K562 (cell line): ENCODE results near the gene PITPNM1. TPM values are rescaled to one million over a fixed set of nuclear protein-coding genes. Genes with fewer than 3 reads are reported as not detected.

ENCODE experiments used
- CBFA2T2 ChIP-seq: fragments of 450-650 bp; conservative IDR thresholded peaks from 2 replicates; pipeline ENCODE4 v1.6.1; 2017; ENCODE audit warnings: mild to moderate bottlenecking
- CTBP1 ChIP-seq: fragments of 450-650 bp; IDR thresholded peaks from 2 replicates; pipeline ENCODE4 v1.6.1; 2016; ENCODE audit warnings: borderline replicate concordance
- CTCF ChIP-seq, 3 experiments: IDR thresholded peaks in 2 of 3; conservative IDR thresholded peaks in 1 of 3; 2 replicates each; pipeline ENCODE4 v1.5.1; 2011 to 2012; ENCODE audit warnings: low read length in 3 of 3, mild to moderate bottlenecking in 3 of 3, control low read depth in 2 of 3, improper control_type of control experiment in 1 of 3, inconsistent platforms in 1 of 3, low read depth in 1 of 3, mixed read lengths in 1 of 3, moderate library complexity in 1 of 3; ENCODE audit not compliant: insufficient read depth in 2 of 3
- KDM1A ChIP-seq, 2 experiments: fragments of 450-650 bp; IDR thresholded peaks; 2 replicates each; pipeline ENCODE4 v1.6.1; 2016; ENCODE audit warnings: mild to moderate bottlenecking in 2 of 2
- KDM2B ChIP-seq: fragments of 250-450 bp; sonication (Bioruptor Pico); IDR thresholded peaks from 2 replicates; pipeline ENCODE4 v1.8.0; 2021; ENCODE audit warnings: mild to moderate bottlenecking, moderate library complexity
- MEF2D ChIP-seq: conservative IDR thresholded peaks from 2 replicates; pipeline ENCODE4 v1.6.1; 2016; ENCODE audit warnings: low read depth, missing genetic modification characterization, missing compliant biosample characterization
- MEIS2 ChIP-seq: fragments of 450-650 bp; IDR thresholded peaks from 2 replicates; pipeline ENCODE4 v1.6.1; 2014; ENCODE audit warnings: mild to moderate bottlenecking; ENCODE audit not compliant: partially characterized antibody
- NFIC ChIP-seq: fragments of 450-650 bp; IDR thresholded peaks from 2 replicates; pipeline ENCODE4 v1.6.1; 2017; ENCODE audit warnings: mild to moderate bottlenecking, inconsistent platforms
- PBX2 ChIP-seq, 2 experiments: IDR thresholded peaks in 1 of 2; conservative IDR thresholded peaks in 1 of 2; 2 replicates each; pipeline ENCODE4 v1.6.1; 2016; ENCODE audit warnings: low read depth in 2 of 2, mild to moderate bottlenecking in 1 of 2, missing compliant biosample characterization in 1 of 2, missing genetic modification characterization in 1 of 2, moderate library complexity in 1 of 2
- PHF8 ChIP-seq: fragments of 200-600 bp; sonication (generic); IDR thresholded peaks from 2 replicates; pipeline ENCODE4 v1.6.1; 2012; ENCODE audit warnings: mixed run types, mild to moderate bottlenecking, inconsistent platforms, low read length, moderate library complexity, borderline replicate concordance
- RAD51 ChIP-seq: fragments of 450-650 bp; IDR thresholded peaks from 2 replicates; pipeline ENCODE4 v1.7.1; 2016; ENCODE audit warnings: low read depth, mild to moderate bottlenecking, borderline replicate concordance
- RCOR1 ChIP-seq, 2 experiments: IDR thresholded peaks; 2 replicates each; pipeline ENCODE4 v1.6.1; 2012; ENCODE audit warnings: low read depth in 2 of 2, low read length in 2 of 2, borderline replicate concordance in 1 of 2, improper control_type of control experiment in 1 of 2
- TCF3 ChIP-seq: sonication (generic); formaldehyde crosslinking; IDR thresholded peaks from 2 replicates; pipeline ENCODE4 v1.4.0; 2020; ENCODE audit warnings: mild to moderate bottlenecking, missing genetic modification reagents
- TCFL5 ChIP-seq: fragments of 250-450 bp; sonication (Bioruptor Pico); conservative IDR thresholded peaks from 2 replicates; pipeline ENCODE4 v1.6.1; 2021; ENCODE audit warnings: mild to moderate bottlenecking, moderate library complexity, matching md5 sums
- TEAD4 ChIP-seq, 2 experiments: sonication (generic) in 1 of 2; formaldehyde crosslinking in 1 of 2; IDR thresholded peaks; 2 replicates each; pipeline versions ENCODE4 v1.6.1 to v1.8.0; 2012 to 2022; ENCODE audit warnings: borderline replicate concordance in 1 of 2, inconsistent platforms in 1 of 2, low read length in 1 of 2, mild to moderate bottlenecking in 1 of 2, missing genetic modification reagents in 1 of 2
- ZFX ChIP-seq: sonication (generic); formaldehyde crosslinking; IDR thresholded peaks from 2 replicates; pipeline ENCODE4 v1.8.0; 2022; ENCODE audit warnings: mild to moderate bottlenecking, missing genetic modification reagents, moderate library complexity
- ZNF41 ChIP-seq: fragments of 250-450 bp; sonication (Bioruptor Pico); conservative IDR thresholded peaks from 2 replicates; pipeline ENCODE4 v1.4.0; 2020; ENCODE audit warnings: mild to moderate bottlenecking
- polyA plus RNA-seq, 8 experiments: library from polyadenylated mRNA; depleted of rRNA in 4 of 8; stranded (reverse) in 5 of 8; unstranded in 3 of 8; fragments of >200 nt; fragmentation: Nextera tagmentation in 2 of 8; fragmentation: Illumina TruSeq in 1 of 8; extraction: Ambion mirVana in 2 of 8; extraction: Trizol in 1 of 8; gene quantifications; 2 replicates each; pipeline versions ENCODE4 v1.2.1 to v1.2.3, GENCODE V29; 2011 to 2014; ENCODE audit warnings: inconsistent platforms in 1 of 8, missing spikeins in 1 of 8
- total RNA-seq, 7 experiments: library from RNA; depleted of rRNA in 6 of 7; stranded (reverse); fragments of >200 nt in 6 of 7; fragmentation: Illumina TruSeq in 2 of 7; extraction: Trizol in 2 of 7; gene quantifications; 2 replicates each; pipeline versions ENCODE4 v1.2.1 to v1.2.3, GENCODE V29; 2011 to 2021; ENCODE audit warnings: low replicate concordance in 1 of 7
- TF ChIP-seq, protein P1 (sequence below): sonication (generic); formaldehyde crosslinking; IDR thresholded peaks from 2 replicates; pipeline ENCODE4 v1.9.0; 2022; ENCODE audit warnings: mild to moderate bottlenecking, missing genetic modification reagents
- TF ChIP-seq, protein P2 (sequence below): fragments of 250-450 bp; sonication (Bioruptor Pico); IDR thresholded peaks from 2 replicates; pipeline ENCODE4 v1.8.0; 2021; ENCODE audit warnings: borderline replicate concordance, mild to moderate bottlenecking, moderate library complexity; ENCODE audit not compliant: poor library complexity, severe bottlenecking
- TF ChIP-seq, protein P3 (sequence below): fragments of 250-450 bp; sonication (Bioruptor Pico); IDR thresholded peaks from 2 replicates; pipeline ENCODE4 v1.8.0; 2021; ENCODE audit warnings: moderate library complexity, mild to moderate bottlenecking, inconsistent platforms
- TF ChIP-seq, protein P4 (sequence below): sonication (generic); formaldehyde crosslinking; IDR thresholded peaks from 2 replicates; pipeline ENCODE4 v1.5.0; 2020; ENCODE audit warnings: missing genetic modification reagents

PITPNM1 gene
- total and polyA plus RNA-seq, 9 of the 15 experiments (the other 6 are each of a cell fraction or from before 2014, with no cell fraction given) = 0.11 to 53.7 (median 16.0) TPM

DNA sequence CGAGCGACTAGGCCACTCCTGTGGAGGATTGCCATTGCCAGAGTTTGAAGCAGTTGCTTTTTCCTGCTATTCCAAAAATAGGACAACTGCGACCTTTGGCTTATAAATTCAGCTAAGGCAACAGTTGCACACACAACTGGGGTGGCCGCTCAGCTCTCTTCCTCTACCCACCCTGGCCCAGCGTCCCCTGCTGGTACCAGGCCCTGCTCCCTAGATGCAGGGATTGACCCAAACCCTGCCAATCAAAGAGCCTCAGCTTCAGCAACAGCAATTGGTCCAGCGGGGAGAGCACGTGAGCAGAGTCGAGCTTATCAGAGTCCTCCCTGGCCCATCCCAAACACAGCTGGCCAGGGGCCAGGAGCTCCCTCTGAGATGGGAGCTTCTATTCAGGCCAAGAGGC, 40.1 kb upstream of the PITPNM1 start (continued):
- TF ChIP-seq MEF2D (tag) (0 out of 2 replicates have a peak, but pooled peaks have one; percentile 20), TCFL5 (CRISPR knock-in tag) (no peak), PHF8 (no peak), CBFA2T2 (0 out of 2 replicates have a peak, but pooled peaks have one; percentile 18), PBX2 (CRISPR knock-in tag; IDR thresholded peaks at IDR 0.05; ENCODE audit: low read depth) (peak; percentile 53; the same call in 1 of the 2 replicates), PBX2 (tag; conservative IDR thresholded peaks at IDR 0.05; ENCODE audit: low read depth) (peak; percentile 71), RAD51 (peak; percentile 87), TEAD4 (IDR thresholded peaks at IDR 0.05; ENCODE audit: low read length) (no peak), TEAD4 (CRISPR knock-in tag; IDR thresholded peaks at IDR 0.05; ENCODE audit: borderline replicate concordance) (no peak), CTCF (IDR thresholded peaks at IDR 0.05 in 2 of 3, conservative IDR thresholded peaks at IDR 0.05 in 1 of 3; ENCODE audit: insufficient read depth in 2 of 3, low read depth in 1 of 3, low read length in 3 of 3) (peak; percentile 40 to 46 (median 43)), CTBP1 (peak; percentile 63; the same call in 1 of the 2 replicates), KDM1A (IDR thresholded peaks at IDR 0.05) (peak; percentile 30 to 40; a peak in 2 of 4 replicates), MEIS2 (peak; percentile 64), ZNF41 (CRISPR knock-in tag) (no peak), TCF3 (CRISPR knock-in tag) (no peak), RCOR1 (IDR thresholded peaks at IDR 0.05; ENCODE audit: borderline replicate concordance in 1 of 2, low read depth in 2 of 2, low read length in 2 of 2) (peak in 1 of 2 experiments; percentile 74; a peak in 2 of 4 replicates), ZFX (no peak), KDM2B (CRISPR knock-in tag) (no peak), NFIC (peak; percentile 96)
- TF ChIP-seq, protein P1, sequence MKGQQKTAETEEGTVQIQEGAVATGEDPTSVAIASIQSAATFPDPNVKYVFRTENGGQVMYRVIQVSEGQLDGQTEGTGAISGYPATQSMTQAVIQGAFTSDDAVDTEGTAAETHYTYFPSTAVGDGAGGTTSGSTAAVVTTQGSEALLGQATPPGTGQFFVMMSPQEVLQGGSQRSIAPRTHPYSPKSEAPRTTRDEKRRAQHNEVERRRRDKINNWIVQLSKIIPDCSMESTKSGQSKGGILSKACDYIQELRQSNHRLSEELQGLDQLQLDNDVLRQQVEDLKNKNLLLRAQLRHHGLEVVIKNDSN (CRISPR knock-in tag) = peak; percentile 94
- TF ChIP-seq, protein P2, sequence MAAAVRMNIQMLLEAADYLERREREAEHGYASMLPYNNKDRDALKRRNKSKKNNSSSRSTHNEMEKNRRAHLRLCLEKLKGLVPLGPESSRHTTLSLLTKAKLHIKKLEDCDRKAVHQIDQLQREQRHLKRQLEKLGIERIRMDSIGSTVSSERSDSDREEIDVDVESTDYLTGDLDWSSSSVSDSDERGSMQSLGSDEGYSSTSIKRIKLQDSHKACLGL (CRISPR knock-in tag) = no peak
- TF ChIP-seq, protein P3, sequence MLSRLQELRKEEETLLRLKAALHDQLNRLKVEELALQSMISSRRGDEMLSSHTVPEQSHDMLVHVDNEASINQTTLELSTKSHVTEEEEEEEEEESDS (CRISPR knock-in tag) = no peak
- TF ChIP-seq, protein P4, sequence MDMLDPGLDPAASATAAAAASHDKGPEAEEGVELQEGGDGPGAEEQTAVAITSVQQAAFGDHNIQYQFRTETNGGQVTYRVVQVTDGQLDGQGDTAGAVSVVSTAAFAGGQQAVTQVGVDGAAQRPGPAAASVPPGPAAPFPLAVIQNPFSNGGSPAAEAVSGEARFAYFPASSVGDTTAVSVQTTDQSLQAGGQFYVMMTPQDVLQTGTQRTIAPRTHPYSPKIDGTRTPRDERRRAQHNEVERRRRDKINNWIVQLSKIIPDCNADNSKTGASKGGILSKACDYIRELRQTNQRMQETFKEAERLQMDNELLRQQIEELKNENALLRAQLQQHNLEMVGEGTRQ (CRISPR knock-in tag) = peak; percentile 95
